ENCODE results near the gene GOLGA6C.
"Not testable (repeated sequence)": the region's sequence is repeated elsewhere in the genome, so short reads cannot be mapped to it uniquely, and the experiment has no call there.

GOLGA6C gene

GRCh38 chr15:75233504-75234190 lies 24.5 kb upstream of the GOLGA6C start:
- no peak for DNase-seq (ENCODE audit: low read depth)
- no peak for TF ChIP-seq CTCF (conservative IDR thresholded peaks at IDR 0.05; ENCODE audit: control insufficient read depth, insufficient read depth, low read depth, low read length)
- no peak overlapping the region for H3K4me3 ChIP-seq (ENCODE audit: control insufficient read depth, low read depth, low read length)

DNA sequence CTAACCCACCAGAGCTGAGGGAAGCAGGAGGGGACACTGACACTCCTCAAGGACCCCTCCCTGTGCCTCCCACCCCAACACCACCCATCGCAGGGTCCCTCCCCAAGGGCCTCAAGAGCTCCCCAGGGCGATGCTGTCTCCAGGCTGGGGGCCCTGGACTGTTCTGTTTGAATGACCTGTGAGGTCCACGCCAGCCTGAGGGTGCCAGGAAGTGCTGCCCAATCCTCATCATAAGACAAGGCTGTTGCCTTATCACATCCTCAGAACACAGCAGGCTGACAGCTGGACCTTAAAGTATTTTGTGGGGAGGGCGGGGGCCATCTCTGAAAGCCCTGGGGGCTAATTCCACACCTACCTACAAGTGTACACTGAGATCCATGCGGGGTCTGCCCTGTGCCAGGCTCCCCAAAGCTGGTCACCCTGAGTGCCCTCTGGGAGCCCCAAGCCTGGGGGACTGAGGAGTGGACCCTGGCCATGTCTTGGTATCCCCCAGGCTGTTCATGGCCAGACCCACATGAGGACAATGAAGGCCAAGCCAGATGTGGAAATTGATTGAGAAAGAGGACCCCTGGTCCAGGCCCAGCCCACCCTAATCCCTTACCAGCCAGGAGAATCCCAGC lies 23.8 kb upstream of the GOLGA6C start:
- no peak for DNase-seq (ENCODE audit: low read depth)
- no peak for TF ChIP-seq CTCF (conservative IDR thresholded peaks at IDR 0.05; ENCODE audit: control insufficient read depth, insufficient read depth, low read depth, low read length)
- H3K4me3 ChIP-seq (ENCODE audit: control insufficient read depth, low read depth, low read length): no peak overlapping the region

GRCh38 chr15:75235051-75235673 lies 23.0 kb upstream of the GOLGA6C start:
- DNase-seq (ENCODE audit: low read depth): no peak
- H3K4me3 ChIP-seq (ENCODE audit: control insufficient read depth, low read depth, low read length): no peak overlapping the region
- TF ChIP-seq CTCF (conservative IDR thresholded peaks at IDR 0.05; ENCODE audit: control insufficient read depth, insufficient read depth, low read depth, low read length): no peak

DNA sequence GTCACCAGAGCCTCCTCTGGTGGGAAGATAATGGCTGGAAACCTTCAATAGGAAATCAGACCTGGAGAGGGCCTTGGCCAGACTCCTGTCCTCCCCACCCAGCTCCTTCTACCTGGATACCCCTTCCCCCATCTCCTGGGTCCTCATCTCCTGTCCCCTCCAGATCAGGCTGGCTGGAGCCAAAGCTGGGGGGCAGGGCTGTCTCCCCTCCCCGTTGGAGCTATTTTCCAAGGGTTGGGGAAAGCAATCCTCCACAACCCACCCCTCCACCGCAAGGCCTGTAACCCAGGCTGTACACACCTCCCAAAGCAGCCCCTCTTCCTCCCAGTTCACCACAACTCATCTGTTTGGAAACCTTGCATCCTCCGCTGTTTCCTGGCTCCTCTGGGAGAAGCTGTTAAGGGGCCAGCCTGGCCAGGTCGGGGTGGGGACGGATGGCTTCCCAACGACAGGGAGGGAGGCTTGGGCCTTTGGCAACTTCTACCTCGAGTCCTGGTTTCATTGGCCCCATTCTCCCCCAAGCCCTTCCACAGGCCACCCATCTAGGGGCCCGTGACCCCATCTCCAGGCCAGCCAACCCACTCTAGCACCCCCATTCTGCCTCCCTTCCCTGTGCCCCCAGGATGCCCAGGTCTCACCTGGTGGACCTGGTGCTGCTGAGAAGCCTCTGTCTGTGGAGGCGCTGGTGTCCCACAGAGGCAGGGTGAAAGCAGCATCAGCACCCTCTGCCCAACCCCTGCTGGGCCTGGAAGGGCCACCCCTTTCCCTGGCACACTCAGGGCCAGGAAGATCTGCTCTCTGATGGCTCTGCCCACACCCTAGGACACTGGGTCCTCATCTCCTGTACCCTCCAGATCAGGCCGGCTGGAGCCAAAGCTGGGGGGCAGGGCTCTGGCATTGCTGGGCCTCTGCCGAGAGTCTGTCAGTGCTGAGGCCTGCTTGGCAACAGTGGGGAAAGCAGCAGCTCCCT lies 22.1 kb upstream of the GOLGA6C start:
- no peak overlapping the region for H3K4me3 ChIP-seq (ENCODE audit: control insufficient read depth, low read depth, low read length)
- no peak for DNase-seq (ENCODE audit: low read depth)
- TF ChIP-seq CTCF (conservative IDR thresholded peaks at IDR 0.05; ENCODE audit: control insufficient read depth, insufficient read depth, low read depth, low read length): no peak

DNA sequence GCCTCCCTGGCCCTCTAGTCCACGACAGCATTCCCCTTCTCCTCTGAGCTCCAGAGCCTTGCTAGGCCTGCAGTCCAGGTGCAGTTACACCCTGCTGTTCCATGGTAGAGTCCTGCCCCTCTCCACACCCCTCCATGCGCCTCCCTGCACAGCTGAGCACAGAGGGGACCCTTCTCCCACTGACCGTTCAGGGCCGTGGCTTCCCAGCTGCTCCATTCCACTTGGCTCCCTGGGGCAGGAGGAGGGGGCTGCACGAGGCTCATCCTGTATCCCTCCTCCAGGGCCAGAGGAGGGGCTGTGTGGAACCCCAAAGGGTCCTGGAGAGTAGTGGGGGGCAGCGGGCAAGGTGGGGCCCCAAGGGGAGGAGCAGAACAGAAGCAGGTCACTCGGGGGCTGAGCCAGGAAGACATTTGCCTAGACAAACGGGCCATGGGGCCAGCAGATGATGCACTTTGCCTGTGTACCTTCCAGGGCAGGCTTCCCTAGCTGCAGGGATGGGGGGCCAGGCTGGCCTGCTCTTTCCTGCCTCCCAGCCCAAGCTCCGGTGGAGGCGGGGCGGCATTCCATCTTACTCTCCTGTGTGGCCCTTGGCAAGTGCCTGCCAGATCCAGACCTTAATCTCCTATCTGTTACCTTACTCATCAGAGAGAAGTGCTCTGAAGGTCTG lies 20.7 kb upstream of the GOLGA6C start:
- no peak overlapping the region for H3K4me3 ChIP-seq (ENCODE audit: control insufficient read depth, low read depth, low read length)
- TF ChIP-seq CTCF (conservative IDR thresholded peaks at IDR 0.05; ENCODE audit: control insufficient read depth, insufficient read depth, low read depth, low read length): no peak
- no peak for DNase-seq (ENCODE audit: low read depth)

DNA sequence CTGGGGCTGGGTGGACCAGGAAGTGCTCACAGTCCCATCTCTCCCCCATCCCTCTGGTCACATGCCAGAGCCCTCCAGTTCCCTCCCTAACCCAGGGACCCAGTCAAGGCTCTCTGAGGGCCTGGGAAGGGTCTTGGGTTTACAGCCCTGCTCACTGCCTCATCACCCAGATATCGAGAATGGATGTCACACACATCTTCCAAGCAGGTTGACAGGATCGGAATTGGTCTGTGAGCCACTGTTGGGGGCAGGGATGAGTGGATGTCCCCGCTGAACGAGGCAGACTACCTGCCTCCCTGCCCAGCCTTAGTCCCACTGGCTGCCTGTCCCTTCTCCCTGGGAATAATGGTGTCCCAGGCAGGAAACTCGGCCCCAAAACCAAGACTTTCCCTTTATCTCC lies 20.0 kb upstream of the GOLGA6C start:
- no peak for TF ChIP-seq CTCF (conservative IDR thresholded peaks at IDR 0.05; ENCODE audit: control insufficient read depth, insufficient read depth, low read depth, low read length)
- H3K4me3 ChIP-seq (ENCODE audit: control insufficient read depth, low read depth, low read length): no peak overlapping the region
- DNase-seq (ENCODE audit: low read depth): no peak

DNA sequence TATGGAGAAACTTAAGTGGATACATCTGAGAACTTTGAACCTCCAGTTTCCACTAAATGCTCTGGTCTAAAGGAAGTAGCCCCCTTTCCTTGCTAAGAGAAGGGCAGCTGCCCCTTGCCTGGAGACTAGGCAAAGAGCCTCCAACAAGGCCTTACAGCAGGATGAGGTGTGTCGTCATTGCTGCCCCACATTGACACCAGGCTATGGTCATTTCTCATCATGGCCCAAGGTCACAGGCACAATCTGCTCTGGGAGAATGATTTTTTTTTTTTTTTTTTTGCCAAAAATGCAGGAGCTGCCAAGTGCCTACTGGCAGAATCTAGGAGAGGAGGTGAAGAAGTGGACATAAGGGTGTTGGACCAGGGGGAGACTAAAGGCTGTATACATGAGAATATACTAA lies 12.4 kb upstream of the GOLGA6C start:
- not testable (repeated sequence) for DNase-seq (ENCODE audit: low read depth)

DNA sequence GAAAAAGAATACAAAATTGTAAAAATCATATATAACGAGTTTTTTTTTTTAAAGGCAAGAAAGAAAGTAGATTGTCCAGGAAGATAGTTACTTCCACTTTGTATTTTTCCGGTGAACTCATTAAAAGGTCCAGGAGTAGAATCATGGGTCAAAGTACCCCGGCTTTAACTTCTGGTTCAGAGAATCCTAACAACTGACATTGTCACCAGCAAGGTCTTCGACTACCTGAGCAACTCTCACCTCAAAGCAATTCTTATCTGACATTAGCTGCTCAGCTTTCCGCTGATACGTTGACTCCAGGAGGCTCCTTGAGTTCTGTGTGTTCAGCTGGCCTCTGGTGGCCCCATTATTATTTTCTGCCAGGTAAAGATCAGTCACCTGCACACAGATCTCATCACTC lies 9.1 kb upstream of the GOLGA6C start:
- not testable (repeated sequence) for H3K4me3 ChIP-seq (ENCODE audit: control insufficient read depth, low read depth, low read length); DNase-seq (ENCODE audit: low read depth)

More for the DNA sequence above, 12.4 kb upstream of the GOLGA6C start:
- not testable (repeated sequence) for H3K4me3 ChIP-seq (ENCODE audit: control insufficient read depth, low read depth, low read length)
